Fibroblast of lung (primary cell): ENCODE data around the gene LMNTD2. TPM values are rescaled to one million over a fixed set of nuclear protein-coding genes. Genes with fewer than 3 reads are reported as not detected.

Experiments used
- DNase-seq, 2 donors: peaks; one replicate each; pipeline versions ENCODE4 v3.0.0 to v3.0.0-alpha.2; 2010; ENCODE audit warnings: low read depth in 2 of 2
- H2AFZ ChIP-seq: 2 replicates; pipeline ENCODE4 v1.5.1; 2012; ENCODE audit warnings: low read length, control low read depth, inconsistent platforms
- H3K27ac ChIP-seq: 2 replicates; pipeline ENCODE4 v1.5.1; 2011; ENCODE audit warnings: low read length, control low read depth; ENCODE audit not compliant: insufficient read depth
- H3K27me3 ChIP-seq: 2 replicates; pipeline ENCODE4 v1.5.1; 2011; ENCODE audit warnings: mild to moderate bottlenecking, low read length; ENCODE audit not compliant: control insufficient read depth, insufficient read depth
- H3K36me3 ChIP-seq: 2 replicates; pipeline ENCODE4 v1.5.1; 2011; ENCODE audit warnings: low read length; ENCODE audit not compliant: control insufficient read depth, insufficient read depth
- H3K4me1 ChIP-seq: 2 replicates; pipeline ENCODE4 v1.5.1; 2011; ENCODE audit warnings: low read length; ENCODE audit not compliant: control insufficient read depth, insufficient read depth; ENCODE audit errors: extremely low read depth
- H3K4me2 ChIP-seq: 2 replicates; pipeline ENCODE4 v1.5.1; 2011; ENCODE audit warnings: low read length, control low read depth; ENCODE audit not compliant: insufficient read depth; ENCODE audit errors: extremely low read depth
- H3K4me3 ChIP-seq, 4 experiments: fragments of 200-600 bp in 1 of 4; sonication (generic) in 1 of 4; replicated peaks in 1 of 4; 2 replicates each; pipeline ENCODE4 v1.5.1; 2011 to 2016; ENCODE audit warnings: low read length in 4 of 4, low read depth in 3 of 4, mild to moderate bottlenecking in 3 of 4, control low read depth in 2 of 4, inconsistent platforms in 1 of 4, mixed read lengths in 1 of 4; ENCODE audit not compliant: insufficient read depth in 1 of 4; ENCODE audit errors: control extremely low read depth in 1 of 4
- H3K79me2 ChIP-seq: 2 replicates; pipeline ENCODE4 v1.5.1; 2012; ENCODE audit warnings: mild to moderate bottlenecking, low read length, inconsistent platforms; ENCODE audit not compliant: control insufficient read depth, insufficient read depth
- H3K9ac ChIP-seq: 2 replicates; pipeline ENCODE4 v1.5.1; 2011; ENCODE audit warnings: mild to moderate bottlenecking, low read length, control low read depth; ENCODE audit not compliant: insufficient read depth
- H3K9me3 ChIP-seq: 2 replicates; pipeline ENCODE4 v1.5.1; 2012; ENCODE audit warnings: low read depth, low read length; ENCODE audit not compliant: control insufficient read depth, insufficient read depth
- H4K20me1 ChIP-seq: 2 replicates; pipeline ENCODE4 v1.5.1; 2011; ENCODE audit warnings: low read length; ENCODE audit not compliant: control insufficient read depth, insufficient read depth; ENCODE audit errors: extremely low read depth
- EZH2 ChIP-seq: IDR thresholded peaks from 2 replicates; pipeline ENCODE4 v1.5.1; 2012; ENCODE audit warnings: low read length, control low read depth, mild to moderate bottlenecking; ENCODE audit errors: missing control alignments
- polyA plus RNA-seq, 2 donors: library from polyadenylated mRNA; depleted of rRNA in 1 of 2; stranded (reverse) in 1 of 2; unstranded in 1 of 2; fragments of >200 nt; gene quantifications; 2 replicates each; pipeline ENCODE4 v1.2.1, GENCODE V29; 2011 to 2012; ENCODE audit warnings: missing spikeins in 1 of 2
- total RNA-seq: library from RNA; depleted of rRNA; stranded (reverse); fragments of >200 nt; gene quantifications from 2 replicates; pipeline ENCODE4 v1.2.1, GENCODE V29; 2014
- TF ChIP-seq, protein P1 (sequence below), 2 donors: IDR thresholded peaks in 1 of 2; conservative IDR thresholded peaks in 1 of 2; 1 replicate in 1 of 2; 2 replicates in 1 of 2; pipeline ENCODE4 v1.5.1; 2011 to 2012; ENCODE audit warnings: low read length in 2 of 2, control low read depth in 1 of 2, inconsistent platforms in 1 of 2, low read depth in 1 of 2, mild to moderate bottlenecking in 1 of 2

Gene LMNTD2
- total and polyA plus RNA-seq, 2 donors (not counting 1 experiment from before 2014, with no cell fraction given), result 0.08 to 0.17 TPM

DNA sequence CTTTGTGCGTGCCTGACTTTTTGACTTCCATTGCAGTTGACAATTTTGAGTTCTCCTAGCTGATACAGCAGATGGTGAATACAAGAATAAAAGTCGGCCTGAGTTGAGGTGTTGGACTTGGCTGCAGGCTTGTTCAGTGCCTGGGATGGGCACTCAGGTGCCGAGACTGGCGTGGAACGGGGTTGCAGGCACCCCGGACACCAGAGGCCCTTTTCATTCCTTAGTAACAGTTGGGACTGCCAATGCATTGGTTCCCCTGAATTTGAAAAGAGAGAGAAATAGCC lies 17.0 kb upstream of the LMNTD2 start:
- H2AFZ ChIP-seq, result no peak overlapping the region
- peaks cover 3% of the 10 kb centered on the region for H3K4me1 ChIP-seq
- peak overlapping the region; percentile 95 for H3K4me2 ChIP-seq
- peaks cover 9% of the 10 kb centered on the region for H3K36me3 ChIP-seq
- TF ChIP-seq, protein P1, sequence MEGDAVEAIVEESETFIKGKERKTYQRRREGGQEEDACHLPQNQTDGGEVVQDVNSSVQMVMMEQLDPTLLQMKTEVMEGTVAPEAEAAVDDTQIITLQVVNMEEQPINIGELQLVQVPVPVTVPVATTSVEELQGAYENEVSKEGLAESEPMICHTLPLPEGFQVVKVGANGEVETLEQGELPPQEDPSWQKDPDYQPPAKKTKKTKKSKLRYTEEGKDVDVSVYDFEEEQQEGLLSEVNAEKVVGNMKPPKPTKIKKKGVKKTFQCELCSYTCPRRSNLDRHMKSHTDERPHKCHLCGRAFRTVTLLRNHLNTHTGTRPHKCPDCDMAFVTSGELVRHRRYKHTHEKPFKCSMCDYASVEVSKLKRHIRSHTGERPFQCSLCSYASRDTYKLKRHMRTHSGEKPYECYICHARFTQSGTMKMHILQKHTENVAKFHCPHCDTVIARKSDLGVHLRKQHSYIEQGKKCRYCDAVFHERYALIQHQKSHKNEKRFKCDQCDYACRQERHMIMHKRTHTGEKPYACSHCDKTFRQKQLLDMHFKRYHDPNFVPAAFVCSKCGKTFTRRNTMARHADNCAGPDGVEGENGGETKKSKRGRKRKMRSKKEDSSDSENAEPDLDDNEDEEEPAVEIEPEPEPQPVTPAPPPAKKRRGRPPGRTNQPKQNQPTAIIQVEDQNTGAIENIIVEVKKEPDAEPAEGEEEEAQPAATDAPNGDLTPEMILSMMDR (conservative IDR thresholded peaks at IDR 0.05 in 1 of 2, IDR thresholded peaks at IDR 0.05 in 1 of 2; ENCODE audit: low read depth in 1 of 2, low read length in 2 of 2), result no peak
- no peak for TF ChIP-seq EZH2
- peaks cover 55% of the 10 kb centered on the region for H3K79me2 ChIP-seq
- no peaks in the 10 kb centered on the region for H3K9me3 ChIP-seq
- DNase-seq, result no peak
- H3K27ac ChIP-seq, result peak overlapping the region; percentile 90
- no peaks in the 10 kb centered on the region for H4K20me1 ChIP-seq
- peak overlapping the region; percentile 76 to 96 (median 95) for H3K4me3 ChIP-seq
- H3K27me3 ChIP-seq, result no peaks in the 10 kb centered on the region
- H3K9ac ChIP-seq, result peak overlapping the region; percentile 98

GRCh38 chr11:576811-577610 lies 16.5 kb upstream of the LMNTD2 start:
- peaks cover 52% of the 10 kb centered on the region for H3K79me2 ChIP-seq
- H4K20me1 ChIP-seq, result no peaks in the 10 kb centered on the region
- DNase-seq, result peak in 1 of 2 donors; percentile 17
- H3K9me3 ChIP-seq, result no peaks in the 10 kb centered on the region
- peak overlapping the region; percentile 76 to 96 (median 95) for H3K4me3 ChIP-seq
- H3K9ac ChIP-seq, result peak overlapping the region; percentile 98
- H3K27me3 ChIP-seq, result no peaks in the 10 kb centered on the region
- no peak overlapping the region for H2AFZ ChIP-seq
- peaks cover 7% of the 10 kb centered on the region for H3K36me3 ChIP-seq
- H3K4me2 ChIP-seq, result peak overlapping the region; percentile 95
- TF ChIP-seq, protein P1 (conservative IDR thresholded peaks at IDR 0.05 in 1 of 2, IDR thresholded peaks at IDR 0.05 in 1 of 2; ENCODE audit: low read depth in 1 of 2, low read length in 2 of 2), result no peak
- TF ChIP-seq EZH2, result no peak
- peaks cover 3% of the 10 kb centered on the region for H3K4me1 ChIP-seq
- peak overlapping the region; percentile 90 for H3K27ac ChIP-seq

GRCh38 chr11:575996-576768 lies 15.6 kb upstream of the LMNTD2 start, which contains the start of gene PHRF1:
PHRF1 (plus strand) TSS chr11:576470; CDS start chr11:581513, 5,043 bp downstream.
- peak within 1 kb of the TSS; percentile 98 for H3K9ac ChIP-seq
- DNase-seq, result peak; percentile 93 to 96
- no peaks in the 10 kb centered on the region for H3K27me3 ChIP-seq
- no peaks in the 10 kb centered on the region for H4K20me1 ChIP-seq
- H3K4me3 ChIP-seq, result peak within 1 kb of the TSS; percentile 76 to 96 (median 95)
- peaks cover 44% of the 10 kb centered on the region for H3K79me2 ChIP-seq
- no peaks in the 10 kb centered on the region for H3K9me3 ChIP-seq
- H3K4me2 ChIP-seq, result peak within 1 kb of the TSS; percentile 97
- H3K4me1 ChIP-seq, result peaks cover 3% of the 10 kb centered on the region
- peak within 1 kb of the TSS; percentile 99 for H3K27ac ChIP-seq
- no peak for TF ChIP-seq EZH2
- TF ChIP-seq, protein P1 (conservative IDR thresholded peaks at IDR 0.05 in 1 of 2, IDR thresholded peaks at IDR 0.05 in 1 of 2; ENCODE audit: low read depth in 1 of 2, low read length in 2 of 2), result no peak
- H3K36me3 ChIP-seq, result peaks cover 3% of the 10 kb centered on the region
- peak within 1 kb of the TSS; percentile 97 for H2AFZ ChIP-seq
